Tibial nerve (tissue), 3 donors: ENCODE data around the gene SLX9.

Experiments
- CTCF ChIP-seq, 5 experiments: fragments of 200-600 bp in 3 of 5; fragments of 450-650 bp in 2 of 5; sonication (generic) in 3 of 5; IDR thresholded peaks; one replicate each; pipeline ENCODE4 v1.5.1; 2016 to 2019; ENCODE audit warnings: antibody characterized with exemption in 5 of 5, mild to moderate bottlenecking in 3 of 5, moderate library complexity in 2 of 5
- POLR2A ChIP-seq, 2 donors: fragments of 450-650 bp; IDR thresholded peaks; one replicate each; pipeline ENCODE4 v1.6.1; 2017; ENCODE audit warnings: antibody characterized with exemption in 2 of 2, mild to moderate bottlenecking in 2 of 2, moderate library complexity in 2 of 2

GRCh38 chr21:44985441-44986401 is 45.9 kb downstream of the SLX9 start:
- TF ChIP-seq CTCF (IDR thresholded peaks at IDR 0.05) (no peak), POLR2A (IDR thresholded peaks at IDR 0.05) (no peak)
